GM18511 (cell line): ENCODE data around the gene ERC1.
"Not testable (repeated sequence)": the region's sequence is repeated elsewhere in the genome, so short reads cannot be mapped to it uniquely, and the experiment has no call there.

Source experiments
- ATAC-seq: cut with Tn5 transposase; IDR thresholded peaks from one replicate; pipeline ENCODE4 v1.9.1; 2021; ENCODE audit warnings: mild to moderate bottlenecking, moderate library complexity; ENCODE audit not compliant: unreplicated experiment

The ERC1 gene

DNA sequence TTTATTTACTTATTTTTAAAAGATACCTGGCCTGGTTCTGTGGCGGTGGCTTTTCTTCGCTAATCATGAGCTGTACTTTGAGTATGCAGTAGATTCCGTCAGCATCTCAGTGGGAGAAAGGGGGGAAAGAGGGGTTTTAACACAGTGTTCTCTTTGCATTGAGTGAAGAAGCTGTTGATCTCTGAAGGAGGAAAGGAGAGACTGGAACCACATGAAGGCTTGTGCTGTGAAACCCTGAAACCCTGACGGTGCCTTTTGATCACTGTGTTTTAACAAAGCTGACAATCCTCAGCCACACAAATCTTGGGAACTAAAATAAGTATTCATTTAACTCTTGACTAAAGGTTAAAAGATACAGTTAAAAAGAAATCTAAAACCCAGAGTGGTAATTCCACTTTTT, 353.2 kb downstream of the ERC1 start:
- no peak for ATAC-seq

DNA sequence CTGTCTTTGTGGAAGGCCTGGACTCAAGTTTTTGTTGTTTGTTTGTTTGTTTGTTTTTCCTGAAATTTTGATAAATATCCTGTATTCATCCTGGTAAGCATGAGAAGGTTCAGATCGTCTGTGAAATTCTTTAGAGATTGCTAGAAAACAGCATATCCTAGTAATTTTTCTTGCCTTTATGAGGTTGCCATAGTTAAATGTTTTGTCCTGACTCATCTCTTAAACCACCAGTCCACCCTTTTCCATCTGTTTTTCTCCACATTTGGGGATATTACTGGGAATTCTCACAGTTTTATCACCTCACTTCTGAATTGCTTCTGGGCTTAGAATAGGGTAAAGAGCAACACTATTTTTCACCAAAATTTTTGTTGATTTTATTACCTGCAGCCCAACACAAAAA, 355.1 kb downstream of the ERC1 start:
- ATAC-seq: no peak

DNA sequence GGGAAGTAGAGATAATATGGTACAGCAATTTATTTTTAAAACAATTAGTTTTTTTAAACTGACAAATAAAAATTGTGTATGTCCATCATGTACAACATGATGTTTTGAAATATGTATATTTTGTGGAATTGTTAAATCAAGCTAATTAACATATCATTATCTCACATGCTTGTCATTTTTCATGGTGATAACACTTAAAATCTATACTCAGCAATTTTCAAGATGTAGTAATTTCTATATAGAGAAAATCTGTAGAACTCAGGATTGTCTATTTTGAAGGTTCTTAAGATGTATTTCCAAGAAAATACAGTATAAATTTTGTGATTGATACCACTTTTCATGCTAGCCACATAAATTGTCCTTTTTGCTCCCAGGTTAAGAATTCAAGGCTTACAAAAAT, 356.3 kb downstream of the ERC1 start:
- no peak for ATAC-seq

DNA sequence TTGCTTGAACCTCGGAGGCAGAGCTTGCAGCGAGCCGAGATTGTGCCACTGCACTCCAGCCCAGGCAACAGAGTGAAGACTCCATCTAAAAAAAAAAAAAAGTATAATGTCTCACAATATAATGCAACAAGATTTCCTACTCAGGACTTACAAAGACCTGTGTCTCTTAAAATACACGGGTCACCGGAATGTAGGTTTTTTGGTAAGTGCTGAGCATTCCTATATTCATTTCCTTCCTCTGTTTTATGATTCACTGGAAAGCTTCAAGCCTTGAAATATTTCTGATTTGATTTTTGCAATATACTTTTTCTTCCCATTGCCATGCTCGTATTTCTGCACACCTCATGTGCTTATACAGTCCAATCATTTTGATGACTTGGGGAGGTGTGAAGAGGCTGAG, 357.6 kb downstream of the ERC1 start:
- ATAC-seq: no peak

DNA sequence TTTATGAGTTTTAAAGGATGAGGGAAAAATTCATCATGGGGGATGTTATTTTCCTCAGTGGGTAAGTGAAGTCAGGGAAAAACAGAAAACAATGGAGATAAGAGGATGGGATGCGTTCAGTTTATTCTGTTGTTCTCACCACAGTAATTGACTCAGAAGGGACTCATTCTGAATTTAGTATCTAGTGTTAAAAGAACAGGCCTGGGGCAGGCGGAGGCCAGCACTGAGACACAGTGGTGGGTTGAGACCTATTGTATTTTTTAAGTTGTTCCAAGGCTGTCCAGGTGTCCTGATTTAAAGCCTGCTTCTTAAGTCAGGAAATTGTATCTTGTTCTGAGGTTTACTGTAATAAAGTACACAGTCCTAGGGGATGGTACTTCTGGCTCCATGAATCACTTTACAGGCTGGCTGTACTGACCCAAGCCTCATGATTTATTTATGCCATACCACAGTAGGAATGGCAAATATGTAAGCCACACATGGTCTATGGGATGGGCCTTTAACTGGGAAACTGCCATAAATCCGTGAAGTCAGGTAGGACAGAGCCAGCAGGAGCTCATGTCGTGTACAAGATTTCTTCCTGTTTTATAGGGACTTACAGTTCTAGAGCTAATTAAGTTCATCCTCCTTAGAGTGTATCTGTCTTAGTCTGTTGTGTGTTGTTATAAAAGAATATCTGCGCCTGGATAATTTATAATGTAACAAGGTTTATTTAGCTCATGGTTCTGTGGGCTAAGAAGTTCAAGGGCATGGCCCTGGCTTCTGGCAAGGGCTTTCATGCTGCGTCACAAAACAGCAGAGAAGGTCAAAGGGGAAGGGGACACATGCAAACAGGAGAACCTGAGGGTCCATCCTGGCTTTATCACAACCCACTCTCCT, 359.3 kb downstream of the ERC1 start:
- ATAC-seq: no peak

DNA sequence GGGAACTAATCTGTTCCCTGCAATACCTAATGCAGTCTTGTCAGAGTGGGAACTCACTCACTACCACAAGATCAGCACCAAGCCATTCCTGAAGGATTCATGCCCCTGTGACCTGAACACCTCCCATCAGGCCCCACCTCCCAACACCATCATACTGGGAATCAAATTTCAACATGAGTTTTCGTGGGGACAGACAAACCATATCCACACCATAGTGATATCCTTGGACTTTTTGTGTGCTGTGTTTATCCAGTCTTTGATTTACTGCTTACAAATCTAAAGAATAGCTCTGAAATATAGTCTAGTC, 359.9 kb downstream of the ERC1 start:
- no peak for ATAC-seq

DNA sequence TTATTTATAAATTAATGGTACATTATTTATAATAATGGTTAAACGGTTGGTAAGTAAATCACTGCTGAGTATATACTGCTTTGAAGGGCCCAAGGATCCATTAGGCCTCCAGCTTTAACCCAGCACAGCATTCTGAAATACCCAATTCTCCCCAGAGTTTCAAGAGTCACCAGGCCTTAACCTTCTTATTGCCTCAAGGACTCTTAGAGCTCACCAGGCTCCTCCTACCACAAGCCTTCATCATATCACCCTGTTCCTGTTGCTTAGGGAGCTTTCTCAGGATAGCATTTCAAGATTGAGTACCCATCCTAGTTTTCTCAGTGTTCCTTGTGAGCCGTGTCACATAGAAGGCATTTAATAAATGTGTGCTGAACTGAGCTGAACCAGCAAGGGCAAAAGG, 360.9 kb downstream of the ERC1 start:
- ATAC-seq: no peak

DNA sequence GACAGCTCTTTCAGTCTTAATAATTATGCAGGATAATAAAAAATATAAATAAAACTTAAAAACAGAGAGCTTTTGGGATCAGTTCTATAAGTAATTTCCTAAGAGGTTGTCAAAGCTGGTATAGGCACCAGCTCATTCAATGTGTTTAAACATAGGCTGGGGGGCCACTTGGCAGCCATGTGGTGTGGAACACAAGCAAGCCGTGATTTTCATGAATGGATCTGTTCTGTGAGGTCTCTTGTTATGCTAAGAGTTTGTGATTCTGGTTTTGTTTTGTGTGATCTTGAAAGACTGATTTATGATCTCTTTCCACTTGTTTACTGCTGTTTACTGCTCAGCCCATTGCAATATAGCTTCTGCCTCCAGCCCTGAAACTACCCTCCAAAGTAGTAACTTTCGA, 362.4 kb downstream of the ERC1 start:
- no peak for ATAC-seq

DNA sequence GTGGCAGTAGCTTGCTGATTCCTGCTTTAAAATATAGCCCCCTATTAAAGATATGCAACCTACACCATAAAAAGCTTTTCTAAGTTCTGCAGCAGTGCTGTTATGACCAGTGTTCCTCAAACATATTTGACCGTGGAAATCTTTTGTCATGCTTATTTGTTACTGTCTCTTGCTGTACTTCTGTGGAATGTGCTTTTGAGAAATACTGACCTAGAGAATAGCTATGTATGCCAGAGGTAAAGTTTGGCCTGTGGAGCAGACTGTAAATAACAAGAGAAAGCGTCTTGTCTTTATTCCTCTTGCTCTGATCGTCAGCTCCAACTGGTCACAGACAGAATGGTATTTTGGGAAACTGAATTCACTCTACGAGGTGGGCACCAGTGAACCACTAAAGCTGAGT, 364.4 kb downstream of the ERC1 start:
- ATAC-seq: no peak

DNA sequence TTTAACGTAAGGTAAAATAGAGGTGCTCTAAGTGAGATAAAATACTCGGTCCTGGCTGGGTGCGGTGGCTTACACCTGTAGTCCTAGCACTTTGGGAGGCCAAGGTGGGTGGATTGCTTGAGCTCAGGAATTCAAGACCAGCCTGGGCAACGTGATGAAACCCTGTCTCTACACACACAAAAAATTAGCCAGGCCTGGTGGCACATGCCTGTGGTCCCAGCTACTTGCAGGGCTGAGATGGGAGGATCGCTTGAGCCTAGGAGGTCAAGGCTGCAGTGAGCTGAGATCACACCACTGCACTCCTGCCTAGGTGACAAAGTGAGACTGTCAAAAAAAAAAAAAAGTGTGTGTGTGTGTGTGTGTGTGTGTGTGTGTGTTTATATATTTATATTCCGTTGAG, 364.8 kb downstream of the ERC1 start:
- ATAC-seq: not testable (repeated sequence)

DNA sequence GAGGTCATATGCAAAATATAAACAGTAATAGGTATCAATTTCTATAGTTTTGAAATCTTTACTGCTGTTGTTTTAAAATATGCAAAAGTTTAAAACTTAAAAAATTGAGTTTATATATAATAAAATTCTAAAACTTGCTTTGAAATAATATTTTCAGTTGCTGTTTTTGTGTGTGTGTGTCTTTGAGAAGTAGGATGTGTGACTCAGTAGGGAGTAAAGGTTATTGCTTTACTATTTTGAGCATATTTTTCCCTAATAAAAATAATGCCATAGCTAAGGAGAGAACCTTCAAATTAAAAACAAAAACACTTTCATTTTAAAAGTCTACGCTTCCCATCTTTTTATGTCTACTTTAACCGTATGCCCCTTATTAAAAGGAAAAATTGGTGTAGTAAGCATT, 365.3 kb downstream of the ERC1 start:
- ATAC-seq: no peak

DNA sequence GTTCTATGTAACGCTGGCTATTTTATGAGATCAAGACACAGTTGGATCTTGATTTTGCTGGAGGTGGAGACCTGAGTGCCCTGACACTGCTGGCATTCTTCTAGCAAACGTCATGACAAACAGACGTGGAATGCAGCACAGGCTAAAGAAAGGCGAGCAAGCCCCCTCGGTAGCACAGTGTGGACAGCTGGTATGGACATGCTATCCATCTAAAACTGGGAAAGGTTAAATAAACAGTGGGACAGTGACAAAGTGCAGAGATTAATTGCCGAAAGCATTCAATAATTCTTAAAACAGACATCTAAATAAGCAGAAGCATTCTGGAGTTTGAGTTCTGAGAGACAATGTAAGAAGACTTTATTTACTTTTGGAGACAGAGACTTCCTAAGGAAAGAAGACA, 366.1 kb downstream of the ERC1 start:
- ATAC-seq: no peak

DNA sequence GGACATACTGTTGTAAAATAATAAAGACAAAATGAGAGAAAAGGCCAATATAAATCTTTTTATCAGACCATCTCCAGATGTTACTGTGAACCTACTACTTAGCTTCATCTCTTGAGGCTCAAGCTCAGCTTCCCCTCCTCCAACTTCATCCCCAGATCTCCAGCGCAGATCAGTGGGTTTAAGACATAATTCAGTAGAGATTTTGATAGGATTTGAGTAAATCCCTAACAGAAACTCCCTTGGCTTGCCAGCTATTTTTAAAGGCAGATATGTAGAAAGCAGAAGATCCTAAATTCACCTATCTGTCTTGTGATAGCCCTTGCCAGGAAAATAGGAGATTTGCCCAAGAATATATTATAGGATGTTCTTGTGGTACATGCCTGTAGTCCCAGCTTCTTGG, 366.7 kb downstream of the ERC1 start:
- ATAC-seq: no peak

DNA sequence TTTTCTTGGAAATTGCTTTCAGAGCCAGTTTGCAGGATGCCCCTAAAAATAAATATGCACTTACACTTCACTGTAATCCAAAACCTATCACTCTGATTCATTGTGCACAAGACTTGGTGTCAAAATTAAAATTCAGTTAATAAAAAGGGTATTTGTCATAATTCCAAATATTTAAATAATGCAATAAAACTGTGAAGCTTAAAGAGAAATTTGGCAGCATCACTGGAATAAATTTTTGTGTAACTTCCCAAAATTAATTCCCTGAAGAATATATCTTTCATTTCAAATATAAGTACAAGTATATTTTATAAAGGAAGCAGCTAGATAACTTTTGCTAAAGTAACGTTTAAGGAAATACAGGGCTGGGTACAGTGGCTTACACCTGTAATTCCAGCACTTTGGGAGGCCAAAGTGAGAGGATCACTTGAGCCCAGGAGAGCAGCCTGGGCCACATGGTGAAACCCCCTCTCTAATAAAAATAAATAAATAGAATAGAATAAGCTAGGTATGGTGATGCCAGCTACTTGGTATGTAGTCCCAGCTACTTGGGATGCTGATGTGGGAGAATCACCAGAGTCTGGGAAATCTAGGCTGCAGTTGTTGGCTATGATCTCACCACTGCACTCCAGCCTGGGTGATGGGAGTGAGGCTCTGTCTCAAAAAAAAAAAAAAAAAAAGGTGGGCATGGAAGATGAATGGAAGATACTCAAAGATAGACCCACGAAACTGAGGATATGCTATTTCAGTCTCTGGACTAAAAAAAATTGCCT, 369.6 kb downstream of the ERC1 start:
- no peak for ATAC-seq

DNA sequence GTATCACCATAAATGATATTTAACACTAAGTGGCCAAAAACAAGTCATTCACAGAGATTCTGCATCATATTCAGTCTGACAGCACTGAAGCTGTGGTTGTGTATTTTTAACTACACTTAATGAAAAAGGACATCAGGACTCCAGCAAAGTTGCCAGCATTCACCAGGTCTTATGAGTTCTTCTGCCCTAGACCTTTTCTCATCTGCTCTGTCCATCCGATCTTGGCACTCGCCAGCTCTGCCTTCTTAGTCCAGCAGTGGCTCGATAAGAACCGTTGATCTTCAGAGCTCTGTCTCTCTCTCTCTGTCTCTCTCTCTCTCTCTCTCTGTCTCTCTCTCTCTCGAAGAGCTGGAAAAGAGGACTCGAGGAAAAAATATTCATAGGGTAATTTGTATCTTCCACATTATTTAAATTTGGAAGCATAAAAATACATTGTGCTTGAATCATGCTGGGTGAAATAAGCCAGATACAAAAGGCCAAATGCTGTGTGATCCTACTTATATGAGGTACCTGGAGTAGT, 371.2 kb downstream of the ERC1 start:
- ATAC-seq: no peak

DNA sequence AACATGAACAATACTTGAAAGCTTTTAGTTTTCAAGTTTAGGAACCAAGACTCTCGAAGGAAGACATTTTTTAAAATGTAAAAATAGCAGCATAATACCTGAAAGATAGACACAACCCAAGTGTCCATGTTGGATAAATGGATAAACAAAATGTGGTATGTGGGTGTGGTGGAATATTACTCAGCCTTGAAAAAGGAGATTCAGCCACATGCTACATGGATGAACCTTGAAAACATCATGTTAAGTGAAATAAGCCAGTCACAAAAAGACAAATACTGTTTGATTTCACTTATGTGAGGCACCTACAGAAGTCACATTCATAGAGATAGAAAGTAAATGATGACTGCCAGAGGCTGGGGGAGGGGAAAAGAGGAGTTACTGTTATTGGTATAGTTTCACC, 374.7 kb downstream of the ERC1 start:
- ATAC-seq: no peak

DNA sequence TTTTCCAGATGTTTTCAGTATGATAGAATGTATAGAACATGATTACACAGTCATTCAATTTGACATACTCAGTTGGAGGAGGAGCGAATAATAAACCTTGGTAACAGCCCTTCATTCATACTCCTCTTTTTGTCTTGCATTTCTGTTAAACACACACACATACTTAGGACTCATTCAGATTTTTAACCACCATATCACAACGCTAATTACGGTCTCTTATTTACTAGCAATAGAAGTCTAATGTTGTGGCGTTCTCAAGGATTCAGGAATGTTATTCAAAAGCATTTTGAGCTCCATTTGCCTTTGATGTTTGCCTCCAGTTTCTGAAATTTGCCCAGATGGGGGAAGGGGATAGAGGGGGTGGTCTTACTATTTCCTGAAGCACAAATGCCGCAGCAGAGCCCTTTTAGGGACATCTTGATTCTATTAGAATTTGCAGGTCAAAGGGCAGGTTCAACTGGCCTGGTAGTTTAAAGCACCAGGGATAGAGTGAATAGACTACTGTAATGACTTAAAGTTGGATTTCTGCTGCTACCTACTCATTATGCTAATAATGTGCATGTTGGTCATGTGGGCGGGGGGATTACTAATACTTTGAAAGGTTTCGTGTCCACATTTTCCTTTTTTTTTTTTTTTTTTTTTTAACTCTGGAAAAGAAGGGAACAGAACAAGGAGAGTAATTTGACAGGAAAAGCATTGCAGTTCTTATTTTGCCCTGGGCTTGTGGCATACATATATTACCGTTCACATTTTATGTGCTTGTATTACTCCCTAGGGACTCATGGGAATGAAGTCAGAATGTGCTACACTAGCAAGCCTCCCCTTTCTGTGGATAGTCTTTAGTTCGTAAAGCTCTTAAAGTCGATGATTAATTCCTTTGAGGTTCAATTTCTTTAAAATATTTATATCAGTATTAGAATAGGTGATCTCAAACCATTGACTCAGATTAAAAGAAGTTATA, 376.6 kb downstream of the ERC1 start:
- no peak for ATAC-seq

DNA sequence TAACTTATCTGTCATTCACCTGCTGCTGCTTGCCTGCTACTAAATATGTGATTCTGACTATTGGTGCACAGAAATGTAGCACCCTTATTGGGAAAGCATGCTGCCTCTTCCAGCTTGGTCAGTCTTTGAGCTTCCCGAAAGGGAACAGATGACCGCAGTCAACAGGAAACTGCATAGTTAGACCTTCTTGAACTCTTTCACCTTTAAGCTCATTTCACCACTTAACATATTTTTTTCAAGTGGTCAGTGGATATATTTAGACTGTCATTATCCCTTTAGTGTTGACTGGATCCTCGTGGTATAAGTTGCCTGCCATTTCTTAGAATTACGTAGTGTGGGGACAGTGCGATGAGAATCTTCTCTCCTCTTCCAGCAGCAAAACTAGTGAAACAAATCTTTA, 378.4 kb downstream of the ERC1 start:
- no peak for ATAC-seq

DNA sequence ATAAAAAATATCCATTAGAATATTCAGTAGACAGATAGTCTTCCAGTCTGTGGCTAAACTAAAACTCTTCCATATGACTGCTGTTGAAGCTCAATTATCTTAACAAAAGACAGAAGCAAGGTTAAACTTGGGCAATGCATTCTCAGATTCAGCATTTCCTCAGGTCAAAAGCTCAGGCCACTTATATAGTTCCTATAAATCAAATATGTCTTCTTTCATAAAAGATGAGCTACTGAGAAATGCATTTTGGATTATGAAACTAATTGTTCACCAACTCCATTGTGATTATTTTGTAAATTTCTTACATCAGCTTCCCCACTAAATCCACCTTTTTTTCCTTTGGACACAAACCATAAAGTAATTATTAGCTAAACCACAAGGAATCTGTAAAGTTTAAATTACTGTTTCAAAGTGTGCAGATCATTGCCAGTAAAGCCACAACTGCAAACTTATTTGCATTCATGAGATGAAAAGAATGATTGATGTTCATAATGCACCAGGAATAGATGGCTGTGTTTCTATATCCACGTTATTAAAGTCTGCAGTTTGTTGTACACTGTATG, 379.0 kb downstream of the ERC1 start:
- no peak for ATAC-seq

DNA sequence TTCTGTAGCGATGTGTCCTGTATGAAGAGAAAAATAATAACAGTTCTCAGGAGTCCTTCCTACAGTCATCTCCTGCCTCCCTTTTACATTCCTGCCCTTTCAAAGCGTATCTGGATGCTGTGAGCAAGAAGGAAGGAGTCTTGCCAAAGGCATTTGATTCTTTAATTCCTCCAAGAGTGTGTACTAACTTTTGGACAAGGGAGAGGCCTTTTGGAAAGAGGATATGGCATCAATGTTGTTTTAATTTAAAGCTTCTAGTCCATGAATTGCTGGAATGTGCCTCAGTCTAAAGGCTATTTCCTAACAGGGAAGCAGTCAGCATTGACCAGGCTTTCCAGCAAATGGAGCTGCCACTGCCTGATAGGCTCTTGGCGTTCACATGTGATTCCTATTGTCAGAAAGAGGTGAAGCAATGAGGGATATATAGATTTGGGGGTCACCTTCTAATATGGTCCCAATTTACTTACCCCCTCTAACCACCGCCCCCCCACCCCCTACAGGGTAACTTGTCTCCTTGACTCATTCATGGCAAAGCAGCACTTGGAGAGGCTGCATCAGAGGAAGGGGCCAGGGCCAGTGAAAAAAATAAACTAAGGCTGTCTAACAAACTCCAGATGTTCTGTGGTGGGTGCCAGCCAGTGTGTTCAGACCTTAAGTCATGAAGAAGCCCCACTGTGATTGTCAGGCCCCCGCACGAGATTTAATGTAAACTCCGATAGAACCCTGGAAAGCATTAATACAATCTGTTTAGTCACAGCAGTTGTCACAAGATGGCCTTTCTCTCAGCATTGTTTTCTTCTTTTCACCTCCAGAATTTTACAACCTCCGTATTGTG, 383.1 kb downstream of the ERC1 start:
- no peak for ATAC-seq
